ENCODE results near the gene MAP3K20. TPM values are rescaled to one million over a fixed set of nuclear protein-coding genes. Genes with fewer than 3 reads are reported as not detected.
"Not testable (repeated sequence)": the region's sequence is repeated elsewhere in the genome, so short reads cannot be mapped to it uniquely, and the experiment has no call there.

Gene MAP3K20
- total RNA-seq, 1 donor from 2014 or later, result 11.8 TPM

DNA sequence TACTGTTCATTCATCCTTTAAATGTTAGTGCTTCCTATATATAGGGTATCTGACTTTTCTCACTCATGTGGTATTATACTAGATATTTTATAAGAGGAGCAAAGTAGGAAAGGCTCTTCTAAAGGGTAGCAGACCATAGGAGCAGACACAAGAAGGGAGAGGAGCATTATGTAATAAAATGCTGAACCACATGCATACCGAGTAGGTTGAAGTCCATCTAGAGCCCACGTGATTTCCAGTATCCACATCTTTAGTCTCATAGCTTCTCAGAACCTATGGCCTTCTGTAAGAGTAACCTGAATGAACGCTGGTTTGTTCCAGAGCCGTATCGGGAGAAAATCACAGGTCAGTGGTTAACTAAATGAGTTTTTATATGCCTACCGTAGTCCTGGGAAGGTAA lies 85.9 kb downstream of the MAP3K20 start:
- H3K36me3 Mint-ChIP-seq (ENCODE audit: low read depth, unreplicated experiment), result no peaks in the 10 kb centered on the region
- TF ChIP-seq, protein P1, sequence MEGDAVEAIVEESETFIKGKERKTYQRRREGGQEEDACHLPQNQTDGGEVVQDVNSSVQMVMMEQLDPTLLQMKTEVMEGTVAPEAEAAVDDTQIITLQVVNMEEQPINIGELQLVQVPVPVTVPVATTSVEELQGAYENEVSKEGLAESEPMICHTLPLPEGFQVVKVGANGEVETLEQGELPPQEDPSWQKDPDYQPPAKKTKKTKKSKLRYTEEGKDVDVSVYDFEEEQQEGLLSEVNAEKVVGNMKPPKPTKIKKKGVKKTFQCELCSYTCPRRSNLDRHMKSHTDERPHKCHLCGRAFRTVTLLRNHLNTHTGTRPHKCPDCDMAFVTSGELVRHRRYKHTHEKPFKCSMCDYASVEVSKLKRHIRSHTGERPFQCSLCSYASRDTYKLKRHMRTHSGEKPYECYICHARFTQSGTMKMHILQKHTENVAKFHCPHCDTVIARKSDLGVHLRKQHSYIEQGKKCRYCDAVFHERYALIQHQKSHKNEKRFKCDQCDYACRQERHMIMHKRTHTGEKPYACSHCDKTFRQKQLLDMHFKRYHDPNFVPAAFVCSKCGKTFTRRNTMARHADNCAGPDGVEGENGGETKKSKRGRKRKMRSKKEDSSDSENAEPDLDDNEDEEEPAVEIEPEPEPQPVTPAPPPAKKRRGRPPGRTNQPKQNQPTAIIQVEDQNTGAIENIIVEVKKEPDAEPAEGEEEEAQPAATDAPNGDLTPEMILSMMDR (IDR thresholded peaks at IDR 0.05; ENCODE audit: unreplicated experiment), result no peak
- DNase-seq (ENCODE audit: low spot score), result no peak
- no peak overlapping the region for H3K4me3 Mint-ChIP-seq (ENCODE audit: unreplicated experiment)
- peaks cover 7% of the 10 kb centered on the region for H3K4me1 Mint-ChIP-seq (ENCODE audit: unreplicated experiment)
- H3K9me3 Mint-ChIP-seq (ENCODE audit: unreplicated experiment), result no peaks in the 10 kb centered on the region
- H3K27me3 Mint-ChIP-seq (ENCODE audit: unreplicated experiment), result peaks cover 1% of the 10 kb centered on the region
- no peak overlapping the region for H3K27ac Mint-ChIP-seq (ENCODE audit: unreplicated experiment)

DNA sequence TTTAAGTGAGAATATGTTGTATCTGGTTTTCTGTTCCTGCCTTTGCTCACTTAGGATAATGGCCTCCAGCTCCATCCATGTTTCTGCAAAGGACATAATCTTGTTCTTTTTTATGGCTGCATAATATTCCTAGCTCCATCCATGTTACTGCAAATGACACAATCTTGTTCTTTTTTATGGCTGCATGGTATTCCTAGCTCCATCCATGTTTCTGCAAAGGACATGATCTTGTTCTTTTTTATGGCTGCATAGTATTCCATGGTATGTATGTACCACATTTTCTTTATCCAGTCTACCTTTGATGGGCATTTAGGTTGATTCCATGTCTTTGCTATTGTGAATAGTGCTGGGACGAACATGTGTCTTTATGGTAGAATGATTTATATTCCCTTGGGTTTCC lies 87.7 kb downstream of the MAP3K20 start:
- not testable (repeated sequence) for H3K4me1 Mint-ChIP-seq (ENCODE audit: unreplicated experiment); DNase-seq (ENCODE audit: low spot score); H3K27ac Mint-ChIP-seq (ENCODE audit: unreplicated experiment); H3K9me3 Mint-ChIP-seq (ENCODE audit: unreplicated experiment); H3K4me3 Mint-ChIP-seq (ENCODE audit: unreplicated experiment); H3K27me3 Mint-ChIP-seq (ENCODE audit: unreplicated experiment); H3K36me3 Mint-ChIP-seq (ENCODE audit: low read depth, unreplicated experiment)

- DNase-seq (ENCODE audit: low spot score), result no peak
- no peaks in the 10 kb centered on the region for H3K27me3 Mint-ChIP-seq (ENCODE audit: unreplicated experiment)
- no peaks in the 10 kb centered on the region for H3K9me3 Mint-ChIP-seq (ENCODE audit: unreplicated experiment)
- H3K36me3 Mint-ChIP-seq (ENCODE audit: low read depth, unreplicated experiment), result no peaks in the 10 kb centered on the region
- peaks cover 5% of the 10 kb centered on the region for H3K4me1 Mint-ChIP-seq (ENCODE audit: unreplicated experiment)
- H3K4me3 Mint-ChIP-seq (ENCODE audit: unreplicated experiment), result no peak overlapping the region
- no peak overlapping the region for H3K27ac Mint-ChIP-seq (ENCODE audit: unreplicated experiment)
- TF ChIP-seq, protein P1 (IDR thresholded peaks at IDR 0.05; ENCODE audit: unreplicated experiment), result no peak
Measured at GRCh38 chr2:173164396-173164795, 88.8 kb downstream of the MAP3K20 start.

DNA sequence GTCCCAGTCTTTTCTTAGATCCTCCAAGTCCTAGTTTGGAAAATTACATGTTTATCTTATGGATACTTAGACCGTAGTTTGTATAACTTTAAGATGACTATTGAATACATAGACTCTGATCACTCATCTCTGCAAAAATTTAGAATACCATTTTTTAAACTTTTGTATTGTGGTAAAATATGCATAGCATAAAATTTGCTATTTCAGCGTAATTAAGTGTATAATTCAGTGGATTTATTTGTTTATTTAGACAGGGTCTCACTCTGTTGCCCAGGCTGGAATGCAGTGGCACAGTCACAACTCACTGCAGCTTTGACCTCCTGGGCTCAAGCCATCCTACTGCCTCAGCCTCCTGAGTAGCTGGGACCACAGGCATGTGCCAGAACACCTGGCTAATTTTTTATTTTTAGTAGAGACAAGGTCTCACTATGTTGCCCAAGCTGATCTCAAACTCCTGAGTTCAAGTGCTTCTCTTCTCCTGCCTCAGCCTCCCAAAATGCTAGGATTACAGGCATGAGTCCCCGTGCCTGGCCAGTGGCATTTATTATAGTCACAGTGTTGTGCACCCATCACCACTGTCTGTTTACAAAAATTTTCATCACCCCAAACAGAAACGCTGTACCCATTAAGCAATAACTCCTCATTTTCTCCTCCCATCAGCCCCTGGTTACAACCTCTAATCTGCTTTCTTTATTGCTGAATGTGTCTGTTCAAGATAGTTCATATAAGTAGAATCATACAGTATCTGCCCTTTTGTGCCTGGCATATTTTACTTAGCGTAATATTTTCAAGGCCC lies 90.0 kb downstream of the MAP3K20 start:
- Mint-ChIP-seq H3K27ac (ENCODE audit: unreplicated experiment) (no peak overlapping the region), H3K4me1 (ENCODE audit: unreplicated experiment) (peaks cover 5% of the 10 kb centered on the region), H3K4me3 (ENCODE audit: unreplicated experiment) (no peak overlapping the region), H3K36me3 (ENCODE audit: low read depth, unreplicated experiment) (no peaks in the 10 kb centered on the region), H3K27me3 (ENCODE audit: unreplicated experiment) (no peaks in the 10 kb centered on the region), H3K9me3 (ENCODE audit: unreplicated experiment) (no peaks in the 10 kb centered on the region)
- TF ChIP-seq, protein P1 (IDR thresholded peaks at IDR 0.05; ENCODE audit: unreplicated experiment), result no peak
- DNase-seq (ENCODE audit: low spot score), result no peak

- Mint-ChIP-seq H3K4me1 (ENCODE audit: unreplicated experiment) (no peaks in the 10 kb centered on the region), H3K36me3 (ENCODE audit: low read depth, unreplicated experiment) (no peaks in the 10 kb centered on the region), H3K9me3 (ENCODE audit: unreplicated experiment) (no peaks in the 10 kb centered on the region), H3K4me3 (ENCODE audit: unreplicated experiment) (no peak overlapping the region), H3K27ac (ENCODE audit: unreplicated experiment) (no peak overlapping the region), H3K27me3 (ENCODE audit: unreplicated experiment) (no peaks in the 10 kb centered on the region)
- no peak for DNase-seq (ENCODE audit: low spot score)
- TF ChIP-seq, protein P1 (IDR thresholded peaks at IDR 0.05; ENCODE audit: unreplicated experiment), result no peak
Measured at GRCh38 chr2:173171321-173171720, 95.7 kb downstream of the MAP3K20 start.
